HG03103 (cell line): ENCODE measurements around the gene NR2F2.

Experiments used
- ATAC-seq: cut with Tn5 transposase; IDR thresholded peaks from one replicate; pipeline ENCODE4 v1.9.1; 2021; ENCODE audit warnings: low read depth; ENCODE audit not compliant: unreplicated experiment

NR2F2 gene

DNA sequence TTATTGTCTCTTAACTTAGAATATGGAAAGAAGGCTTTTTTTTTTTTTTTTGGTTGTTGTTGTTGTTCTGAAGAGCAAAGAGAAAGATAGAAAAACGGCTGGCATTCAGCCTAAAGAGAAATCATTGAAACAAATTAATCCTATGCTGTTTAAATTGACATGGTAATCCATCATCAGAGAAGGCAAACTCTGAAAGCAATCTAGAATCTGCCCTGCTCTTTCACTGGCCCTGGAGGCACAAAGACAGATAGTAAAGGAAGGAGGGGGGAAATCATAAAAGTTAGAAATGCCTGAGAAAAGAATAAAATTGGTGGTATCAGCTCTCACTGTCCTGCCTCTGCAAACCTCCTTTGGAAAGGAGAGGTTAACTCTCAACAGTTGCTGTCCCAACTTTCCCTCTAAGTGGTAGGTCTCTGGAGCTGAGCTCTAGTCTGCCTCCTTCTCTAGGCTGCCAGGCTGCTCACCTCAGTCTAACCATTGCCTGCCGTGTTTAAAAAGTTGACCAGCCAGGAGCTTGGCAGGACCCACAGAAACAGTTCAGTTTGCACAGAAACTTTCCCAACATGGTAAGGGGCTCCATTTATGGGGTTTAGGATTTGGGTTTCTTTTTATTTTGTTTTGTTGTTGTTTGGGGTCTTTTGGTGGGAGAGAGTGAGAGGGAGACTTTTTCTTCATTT lies 13.4 kb upstream of the NR2F2 start:
- ATAC-seq, result no peak

DNA sequence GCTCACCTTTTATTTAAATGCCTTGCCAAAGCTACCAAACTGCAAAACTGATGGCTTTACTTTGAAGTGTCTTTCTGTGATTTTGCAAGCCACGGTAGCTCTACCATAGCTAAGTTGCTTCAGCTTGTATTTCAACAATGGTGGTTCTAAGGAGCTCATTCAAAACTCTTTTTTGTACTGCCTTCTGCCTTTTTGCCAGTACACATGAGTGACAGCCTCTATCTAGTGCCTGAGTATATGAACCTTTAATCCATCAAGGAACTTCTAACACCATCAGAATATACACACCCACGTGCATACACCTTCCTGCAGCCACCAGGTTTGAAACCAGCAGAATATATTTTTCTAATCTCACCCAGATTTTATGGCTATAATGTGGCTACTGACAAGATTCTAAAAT lies 10.4 kb upstream of the NR2F2 start:
- ATAC-seq, result no peak

DNA sequence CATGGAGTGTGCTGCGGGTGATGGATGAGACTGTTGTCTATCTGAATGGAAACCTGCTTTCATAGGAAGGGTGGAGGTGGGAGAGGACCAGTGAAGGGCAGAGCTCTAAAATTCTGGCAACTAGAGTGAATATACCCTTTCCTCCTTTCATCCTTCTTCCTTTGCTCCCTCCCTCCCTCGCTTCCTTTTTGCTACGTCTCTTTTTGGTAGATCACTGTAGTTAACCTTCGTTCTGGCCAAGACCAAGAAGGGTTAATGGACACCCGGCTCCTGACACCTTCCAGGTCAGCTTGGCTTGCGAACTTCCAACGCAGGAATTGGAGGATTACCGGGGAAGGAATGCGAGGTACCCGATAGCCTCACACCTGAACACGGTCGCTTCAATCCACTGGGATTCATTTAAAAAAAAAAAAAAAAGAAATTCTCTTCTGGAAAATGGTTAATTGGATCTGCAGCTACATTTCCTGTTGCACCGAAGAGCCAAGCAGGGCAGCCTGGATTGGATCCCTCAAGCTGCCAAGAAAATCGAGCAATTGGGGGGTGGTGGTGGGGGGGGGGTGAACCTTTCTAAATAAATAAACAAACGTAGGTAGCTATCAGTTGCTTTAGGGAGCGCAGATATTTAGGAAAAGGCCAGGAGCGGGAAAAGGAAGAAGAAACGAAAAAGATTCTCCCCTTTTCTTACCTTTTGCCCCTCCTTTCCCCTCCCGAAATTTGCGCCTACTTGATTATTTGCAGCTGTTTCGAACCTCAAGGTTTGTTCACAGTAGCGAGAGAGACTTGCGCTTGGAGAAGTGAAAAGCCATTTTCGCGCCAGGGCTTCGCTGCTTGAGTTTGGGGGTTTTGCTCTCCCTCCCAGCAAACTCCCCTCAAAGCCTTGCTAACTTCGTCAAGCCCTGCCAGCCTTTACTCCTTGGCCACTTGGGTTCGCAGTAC lies 9.5 kb upstream of the NR2F2 start:
- ATAC-seq, result no peak

DNA sequence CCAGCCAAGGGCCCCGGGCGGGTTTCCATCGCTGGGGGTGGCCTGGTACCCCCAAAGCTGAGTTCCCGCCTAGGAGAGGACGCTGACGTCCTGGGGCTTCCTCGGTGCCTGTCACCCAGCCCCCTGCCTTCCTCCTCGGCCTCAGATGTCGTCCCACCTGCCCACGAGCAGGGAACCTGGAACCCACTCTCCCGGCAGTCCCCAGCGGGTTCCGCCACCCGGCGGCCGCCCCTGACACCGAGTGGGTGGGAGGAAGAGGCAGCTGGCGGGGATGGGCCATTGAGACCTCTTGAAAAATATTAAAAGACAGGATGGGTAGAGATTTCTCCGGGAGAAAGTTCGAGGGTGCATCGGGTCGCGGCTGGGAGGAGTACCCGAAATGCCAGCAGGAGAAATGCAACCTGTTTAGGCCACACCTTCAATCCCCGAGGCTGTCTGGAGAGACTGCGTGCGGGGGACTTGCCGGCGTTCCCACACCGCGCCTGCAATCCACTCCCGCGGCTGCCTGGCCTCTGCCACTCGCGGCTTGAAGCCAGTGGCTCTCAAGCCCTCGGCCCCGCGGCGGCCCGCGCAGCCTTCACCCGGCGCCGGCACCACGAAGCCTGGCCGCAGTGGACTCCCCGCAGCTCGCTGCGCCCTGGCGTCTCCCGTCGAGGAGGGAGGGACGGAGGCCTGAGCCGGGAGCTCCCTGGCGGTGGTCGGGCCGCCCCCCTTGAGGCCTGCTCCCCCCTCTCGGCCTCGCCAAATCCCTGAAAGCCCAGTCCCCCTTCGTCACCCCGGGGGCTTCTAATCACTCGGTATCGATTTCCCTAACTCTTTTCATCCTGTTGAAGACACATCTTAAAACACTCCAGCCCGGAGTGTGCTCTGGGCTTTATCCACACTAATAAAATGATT lies 8.6 kb upstream of the NR2F2 start:
- ATAC-seq, result no peak

DNA sequence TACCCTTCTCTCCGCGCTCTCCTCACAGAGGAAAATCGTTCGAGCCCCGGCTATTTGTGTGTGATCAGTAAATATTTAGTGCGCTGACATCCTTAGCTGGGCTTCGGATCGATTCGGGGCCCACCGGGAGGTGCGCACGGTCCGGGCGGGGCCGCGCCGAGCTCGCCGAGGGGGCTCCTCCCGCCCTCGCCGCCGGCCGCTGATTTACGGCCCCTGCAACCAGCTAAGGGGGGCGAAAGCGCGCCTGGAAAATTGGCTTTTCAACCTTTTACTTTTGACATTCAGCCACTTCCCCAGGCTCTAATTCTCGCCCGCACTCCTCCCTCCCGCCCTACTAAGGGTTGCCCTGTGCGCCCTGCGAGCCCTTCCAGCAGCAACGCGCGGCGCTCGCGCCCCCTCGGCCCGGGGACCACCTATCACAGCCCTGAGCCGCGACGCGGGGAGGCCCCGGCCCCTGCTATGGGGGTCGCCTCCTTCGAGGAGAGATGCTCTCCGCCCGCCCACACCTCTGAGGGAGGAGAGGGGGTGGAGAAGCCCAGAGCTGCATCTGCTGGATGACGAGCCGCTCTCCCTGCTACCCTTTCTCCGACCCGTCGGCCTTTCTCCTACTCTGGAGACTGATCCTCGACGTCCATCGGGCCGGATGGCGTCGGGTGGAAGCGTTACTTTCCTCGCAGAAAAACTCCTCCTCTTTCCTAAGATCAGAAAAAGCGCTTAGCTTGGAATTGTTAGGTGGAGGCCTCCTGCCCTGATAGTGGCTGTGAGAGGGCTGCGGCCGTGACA lies 7.8 kb upstream of the NR2F2 start:
- ATAC-seq, result no peak

GRCh38 chr15:96323319-96324145 lies 7.0 kb upstream of the NR2F2 start:
- no peak for ATAC-seq

GRCh38 chr15:96324192-96324895 lies 6.2 kb upstream of the NR2F2 start:
- no peak for ATAC-seq

- ATAC-seq, result no peak
Measured at GRCh38 chr15:96324940-96325540, 5.5 kb upstream of the NR2F2 start.

DNA sequence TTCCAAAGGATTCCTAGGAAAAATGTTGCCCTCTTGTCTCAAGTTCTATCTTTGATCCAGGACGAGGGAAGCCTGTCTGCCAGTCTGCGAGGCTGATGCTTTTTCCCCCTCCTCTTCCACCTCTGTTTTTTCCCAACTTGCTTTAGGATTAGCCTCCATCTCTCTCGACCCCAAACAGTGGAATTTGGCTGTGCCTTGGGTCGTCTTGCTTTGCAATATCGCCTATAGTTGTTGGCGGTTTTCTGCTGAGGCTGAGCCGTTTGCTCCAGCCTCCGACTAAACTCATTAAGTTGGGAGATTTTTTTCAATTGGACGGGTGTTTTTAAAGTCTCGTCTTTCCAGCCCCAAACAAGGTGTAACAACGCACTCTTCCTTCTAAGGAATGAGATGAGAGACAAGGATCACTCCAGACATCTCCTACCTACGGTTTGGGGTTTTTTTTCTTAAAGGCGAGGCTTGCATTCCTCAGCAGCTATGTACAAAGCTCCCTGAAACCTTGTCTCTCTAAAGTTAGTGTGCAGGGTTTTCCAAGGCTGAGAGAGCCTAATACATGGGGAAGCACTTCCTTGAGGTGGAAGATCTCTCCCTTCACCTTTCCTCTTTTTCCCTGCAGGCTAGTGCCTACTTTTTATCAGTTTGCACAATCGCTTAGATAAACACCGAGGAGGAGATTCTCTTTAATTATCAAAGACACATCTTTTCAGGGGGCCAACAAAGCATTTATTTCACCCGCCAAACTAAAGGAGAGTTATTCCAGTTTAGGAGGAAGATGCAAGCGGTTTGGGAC lies 4.8 kb upstream of the NR2F2 start:
- no peak for ATAC-seq

DNA sequence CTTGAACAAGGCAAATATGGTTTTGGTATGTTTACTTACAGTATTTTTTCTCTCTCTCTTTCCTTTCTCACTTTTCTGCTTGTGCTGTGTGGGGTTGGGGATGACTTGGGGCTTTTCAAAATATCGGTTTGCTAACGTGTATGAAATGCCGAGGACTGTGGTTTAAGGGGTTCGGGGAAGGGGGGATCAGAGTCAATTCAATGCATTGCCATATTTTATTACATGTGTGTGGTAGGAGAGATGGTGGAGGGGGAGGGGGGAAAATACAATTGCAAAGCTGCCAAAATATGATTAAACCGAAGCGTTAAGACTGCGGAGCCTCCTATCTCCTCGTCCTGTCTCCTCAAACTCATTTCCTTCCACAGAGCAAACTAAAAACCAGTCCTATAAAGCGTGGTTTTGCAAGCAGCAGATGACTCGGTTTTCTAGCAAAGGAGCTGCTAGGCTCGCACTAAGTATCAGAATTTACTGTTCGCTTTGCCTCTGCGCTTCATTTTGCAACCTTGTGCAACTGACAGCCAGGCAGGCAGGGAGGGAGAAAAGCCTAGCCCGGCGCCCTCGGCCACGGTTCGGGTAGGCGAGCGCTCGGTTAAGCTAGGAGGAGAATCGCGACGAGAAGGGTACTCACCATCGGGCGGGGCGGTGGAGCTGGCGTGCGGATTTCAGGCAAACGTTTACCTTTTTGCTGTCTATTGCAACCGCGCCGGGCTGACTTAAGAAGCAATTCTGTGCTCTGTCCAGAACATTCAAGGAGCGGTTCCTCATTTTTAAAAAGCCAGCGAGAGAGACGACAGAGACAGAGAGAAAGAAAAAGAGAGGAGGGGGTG lies 4.0 kb upstream of the NR2F2 start:
- no peak for ATAC-seq

- no peak for ATAC-seq
Measured at GRCh38 chr15:96327155-96327741, 3.3 kb upstream of the NR2F2 start.

GRCh38 chr15:96328181-96328876 lies 2.2 kb upstream of the NR2F2 start:
- no peak for ATAC-seq

GRCh38 chr15:96328877-96329195 lies 1.7 kb upstream of the NR2F2 start:
- ATAC-seq, result no peak

- no peak for ATAC-seq
Measured at GRCh38 chr15:96329403-96329981, 1.0 kb upstream of the NR2F2 start.

GRCh38 chr15:96330064-96330449 lies 443 bp upstream of the NR2F2 start:
- ATAC-seq, result no peak
